OCI-LY3 (cell line): ENCODE results near the gene NCKAP5.

Experiments used
- CTCF ChIP-seq: fragments of 200-600, 300-600 bp; sonication (generic); IDR thresholded peaks from 2 replicates; pipeline ENCODE4 v1.5.1; 2014; ENCODE audit warnings: antibody characterized with exemption, low read length, low read depth
- EZH2phosphoT487 ChIP-seq: fragments of 200-600 bp; shearing (Covaris generic); IDR thresholded peaks from 2 replicates; pipeline ENCODE4 v1.6.1; 2018; ENCODE audit warnings: antibody characterized with exemption, mixed run types, low read depth

GRCh38 chr2:133218204-133218603 lies 350.1 kb downstream of the NCKAP5 start:
- TF ChIP-seq CTCF = no peak
- TF ChIP-seq EZH2phosphoT487 = no peak
